ENCODE results near the gene HOOK1. TPM values are rescaled to one million over a fixed set of nuclear protein-coding genes. Genes with fewer than 3 reads are reported as not detected.
"Not testable (repeated sequence)": the region's sequence is repeated elsewhere in the genome, so short reads cannot be mapped to it uniquely, and the experiment has no call there.

HOOK1 gene
- total RNA-seq, 1 donor from 2014 or later = 10.3 TPM

GRCh38 chr1:59915516-59915915 lies 100.8 kb downstream of the HOOK1 start:
- DNase-seq (ENCODE audit: low read depth) (peak; percentile 24), FAIRE-seq (no peak)
- no peak overlapping the region for H3K4me3 ChIP-seq (ENCODE audit: low read depth, low read length)
- no peaks in the 10 kb centered on the region for H3K36me3 ChIP-seq (ENCODE audit: control insufficient read depth, insufficient read depth, low read length)
- no peaks in the 10 kb centered on the region for H3K27me3 ChIP-seq (ENCODE audit: control insufficient read depth, insufficient read depth, low read length)
- no peak for TF ChIP-seq CTCF (IDR thresholded peaks at IDR 0.05; ENCODE audit: insufficient read depth, low read length, severe bottlenecking)

GRCh38 chr1:59917026-59917784 lies 102.5 kb downstream of the HOOK1 start:
- H3K4me3 ChIP-seq (ENCODE audit: low read depth, low read length) = no peak overlapping the region
- no peaks in the 10 kb centered on the region for H3K27me3 ChIP-seq (ENCODE audit: control insufficient read depth, insufficient read depth, low read length)
- no peak for DNase-seq (ENCODE audit: low read depth)
- no peak for TF ChIP-seq CTCF (IDR thresholded peaks at IDR 0.05; ENCODE audit: insufficient read depth, low read length, severe bottlenecking)
- peak; percentile 13 for FAIRE-seq
- no peaks in the 10 kb centered on the region for H3K36me3 ChIP-seq (ENCODE audit: control insufficient read depth, insufficient read depth, low read length)

GRCh38 chr1:59917785-59918180 lies 103.0 kb downstream of the HOOK1 start:
- no peaks in the 10 kb centered on the region for H3K36me3 ChIP-seq (ENCODE audit: control insufficient read depth, insufficient read depth, low read length)
- TF ChIP-seq CTCF (IDR thresholded peaks at IDR 0.05; ENCODE audit: insufficient read depth, low read length, severe bottlenecking) = no peak
- DNase-seq (ENCODE audit: low read depth) (no peak), FAIRE-seq (no peak)
- H3K27me3 ChIP-seq (ENCODE audit: control insufficient read depth, insufficient read depth, low read length) = no peaks in the 10 kb centered on the region
- H3K4me3 ChIP-seq (ENCODE audit: low read depth, low read length) = no peak overlapping the region

- no peaks in the 10 kb centered on the region for H3K36me3 ChIP-seq (ENCODE audit: control insufficient read depth, insufficient read depth, low read length)
- DNase-seq (ENCODE audit: low read depth) = no peak
- no peak overlapping the region for H3K4me3 ChIP-seq (ENCODE audit: low read depth, low read length)
- TF ChIP-seq CTCF (IDR thresholded peaks at IDR 0.05; ENCODE audit: insufficient read depth, low read length, severe bottlenecking) = no peak
- H3K27me3 ChIP-seq (ENCODE audit: control insufficient read depth, insufficient read depth, low read length) = no peaks in the 10 kb centered on the region
- no peak for FAIRE-seq
These were observed 105.0 kb downstream of the HOOK1 start for GRCh38 chr1:59919746-59920145.

GRCh38 chr1:59921258-59921899 lies 106.6 kb downstream of the HOOK1 start:
- not testable (repeated sequence) for H3K27me3 ChIP-seq (ENCODE audit: control insufficient read depth, insufficient read depth, low read length); H3K4me3 ChIP-seq (ENCODE audit: low read depth, low read length); DNase-seq (ENCODE audit: low read depth); H3K36me3 ChIP-seq (ENCODE audit: control insufficient read depth, insufficient read depth, low read length); FAIRE-seq

GRCh38 chr1:59924653-59925052 lies 109.9 kb downstream of the HOOK1 start:
- Histone ChIP-seq H3K36me3 (ENCODE audit: control insufficient read depth, insufficient read depth, low read length) (no peaks in the 10 kb centered on the region), H3K27me3 (ENCODE audit: control insufficient read depth, insufficient read depth, low read length) (no peaks in the 10 kb centered on the region), H3K4me3 (ENCODE audit: low read depth, low read length) (no peak overlapping the region)
- TF ChIP-seq CTCF (IDR thresholded peaks at IDR 0.05; ENCODE audit: insufficient read depth, low read length, severe bottlenecking) = no peak
- FAIRE-seq = no peak
- DNase-seq (ENCODE audit: low read depth) = no peak

Other genes starting within 250 kb of the HOOK1 start
- 0.53 and 1.3 TPM in 2 replicates for gene CYP2J2, start 111.8 kb downstream of the HOOK1 start, total RNA-seq

All from bronchial epithelial cell (primary cell).